EH (cell line): ENCODE data around the gene ADGRD2.

Source experiments
- DNase-seq: peaks from one replicate; pipeline ENCODE4 v3.0.0-alpha.2; 2015; ENCODE audit warnings: low read depth

ADGRD2 gene

GRCh38 chr9:124457079-124457886 lies 7.0 kb downstream of the ADGRD2 start:
- DNase-seq: no peak

GRCh38 chr9:124457887-124458431 lies 7.7 kb downstream of the ADGRD2 start:
- DNase-seq: no peak

- DNase-seq: no peak
Measured at GRCh38 chr9:124458441-124458840, 8.2 kb downstream of the ADGRD2 start.

- DNase-seq: no peak
Measured at GRCh38 chr9:124462739-124463138, 12.5 kb downstream of the ADGRD2 start.

GRCh38 chr9:124465736-124466135 lies 15.5 kb downstream of the ADGRD2 start:
- DNase-seq: no peak

GRCh38 chr9:124467410-124468060 lies 17.3 kb downstream of the ADGRD2 start:
- no peak for DNase-seq

- no peak for DNase-seq
Measured at GRCh38 chr9:124468061-124468740, 17.9 kb downstream of the ADGRD2 start.

- DNase-seq: no peak
Measured at GRCh38 chr9:124469011-124469832, 19.0 kb downstream of the ADGRD2 start.

- no peak for DNase-seq
Measured at GRCh38 chr9:124470306-124470705, 20.1 kb downstream of the ADGRD2 start.

- no peak for DNase-seq
Measured at GRCh38 chr9:124470726-124471125, 20.5 kb downstream of the ADGRD2 start.

GRCh38 chr9:124471761-124472160 lies 21.5 kb downstream of the ADGRD2 start:
- no peak for DNase-seq

- no peak for DNase-seq
Measured at GRCh38 chr9:124472770-124473169, 22.5 kb downstream of the ADGRD2 start.

- no peak for DNase-seq
Measured at GRCh38 chr9:124473310-124473709, 23.1 kb downstream of the ADGRD2 start.

- DNase-seq: no peak
Measured at GRCh38 chr9:124474151-124474550, 23.9 kb downstream of the ADGRD2 start.

- no peak for DNase-seq
Measured at GRCh38 chr9:124475158-124475867, 25.1 kb downstream of the ADGRD2 start.

GRCh38 chr9:124475868-124476690 lies 25.8 kb downstream of the ADGRD2 start:
- DNase-seq: no peak

GRCh38 chr9:124477211-124477647 lies 27.0 kb downstream of the ADGRD2 start:
- DNase-seq: no peak

GRCh38 chr9:124477648-124478285 lies 27.5 kb downstream of the ADGRD2 start:
- no peak for DNase-seq

GRCh38 chr9:124478354-124478753 lies 28.1 kb downstream of the ADGRD2 start:
- DNase-seq: no peak

GRCh38 chr9:124479371-124479770 lies 29.1 kb downstream of the ADGRD2 start:
- DNase-seq: no peak
